ENCODE measurements around the gene LPAR3. TPM values are rescaled to one million over a fixed set of nuclear protein-coding genes. Genes with fewer than 3 reads are reported as not detected.

Gene LPAR3
- total RNA-seq, 1 donor from 2014 or later: 16.2 TPM

DNA sequence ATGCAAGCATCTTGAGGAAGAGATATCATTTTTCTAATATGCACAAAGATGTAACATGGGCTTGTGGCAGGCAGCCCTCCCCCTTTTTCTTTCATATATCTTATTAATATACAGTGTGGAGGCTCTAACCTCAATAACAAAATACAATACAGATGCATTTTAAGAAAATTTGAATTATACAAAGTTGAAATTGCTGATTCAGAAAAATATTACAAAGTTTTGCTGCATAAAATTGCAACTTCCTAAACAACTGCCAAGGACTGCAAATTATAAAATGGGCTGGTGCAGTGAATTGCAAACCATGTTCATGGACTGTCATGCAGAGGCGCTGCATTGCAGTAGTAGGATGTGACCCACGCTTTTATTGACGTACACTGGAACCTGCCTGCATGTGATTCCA is 84.0 kb downstream of the LPAR3 start:
- Histone ChIP-seq H3K4me1 (no peaks in the 10 kb centered on the region), H3K27me3 (ENCODE audit: low read depth) (no peaks in the 10 kb centered on the region), H3K36me3 (no peaks in the 10 kb centered on the region), H3K4me3 (no peak overlapping the region), H3K27ac (replicated peaks) (no peak overlapping the region), H3K9me3 (replicated peaks) (no peaks in the 10 kb centered on the region)
- no peak for DNase-seq
- TF ChIP-seq, protein P1, sequence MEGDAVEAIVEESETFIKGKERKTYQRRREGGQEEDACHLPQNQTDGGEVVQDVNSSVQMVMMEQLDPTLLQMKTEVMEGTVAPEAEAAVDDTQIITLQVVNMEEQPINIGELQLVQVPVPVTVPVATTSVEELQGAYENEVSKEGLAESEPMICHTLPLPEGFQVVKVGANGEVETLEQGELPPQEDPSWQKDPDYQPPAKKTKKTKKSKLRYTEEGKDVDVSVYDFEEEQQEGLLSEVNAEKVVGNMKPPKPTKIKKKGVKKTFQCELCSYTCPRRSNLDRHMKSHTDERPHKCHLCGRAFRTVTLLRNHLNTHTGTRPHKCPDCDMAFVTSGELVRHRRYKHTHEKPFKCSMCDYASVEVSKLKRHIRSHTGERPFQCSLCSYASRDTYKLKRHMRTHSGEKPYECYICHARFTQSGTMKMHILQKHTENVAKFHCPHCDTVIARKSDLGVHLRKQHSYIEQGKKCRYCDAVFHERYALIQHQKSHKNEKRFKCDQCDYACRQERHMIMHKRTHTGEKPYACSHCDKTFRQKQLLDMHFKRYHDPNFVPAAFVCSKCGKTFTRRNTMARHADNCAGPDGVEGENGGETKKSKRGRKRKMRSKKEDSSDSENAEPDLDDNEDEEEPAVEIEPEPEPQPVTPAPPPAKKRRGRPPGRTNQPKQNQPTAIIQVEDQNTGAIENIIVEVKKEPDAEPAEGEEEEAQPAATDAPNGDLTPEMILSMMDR (IDR thresholded peaks at IDR 0.05; ENCODE audit: borderline replicate concordance): no peak
- intact Hi-C loops (cut with micrococcal nuclease): no loop called here

DNA sequence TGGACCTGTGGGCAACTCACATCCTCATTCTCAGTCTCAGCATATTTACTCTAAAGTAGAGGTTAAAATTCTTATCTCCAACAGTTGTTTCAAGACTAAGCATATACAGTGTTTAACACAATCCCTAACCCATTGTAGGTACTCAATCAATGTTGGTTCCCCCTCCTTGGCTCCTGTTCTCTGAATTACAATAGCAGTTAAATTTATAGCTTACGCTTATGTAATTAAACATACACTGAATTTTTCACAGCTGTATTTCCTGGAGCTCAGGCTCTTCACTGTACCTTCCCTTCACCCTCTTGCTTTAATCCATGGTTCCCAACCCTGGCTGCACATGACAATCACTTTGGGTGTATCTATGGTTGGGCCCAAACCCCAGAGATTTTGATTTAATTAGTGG is 89.4 kb downstream of the LPAR3 start:
- Histone ChIP-seq H3K9me3 (replicated peaks) (no peaks in the 10 kb centered on the region), H3K27me3 (ENCODE audit: low read depth) (no peaks in the 10 kb centered on the region), H3K27ac (replicated peaks) (no peak overlapping the region), H3K4me3 (no peak overlapping the region), H3K36me3 (no peaks in the 10 kb centered on the region), H3K4me1 (no peaks in the 10 kb centered on the region)
- DNase-seq: no peak
- TF ChIP-seq, protein P1 (IDR thresholded peaks at IDR 0.05; ENCODE audit: borderline replicate concordance): no peak
- intact Hi-C loops (cut with micrococcal nuclease): no loop called here

DNA sequence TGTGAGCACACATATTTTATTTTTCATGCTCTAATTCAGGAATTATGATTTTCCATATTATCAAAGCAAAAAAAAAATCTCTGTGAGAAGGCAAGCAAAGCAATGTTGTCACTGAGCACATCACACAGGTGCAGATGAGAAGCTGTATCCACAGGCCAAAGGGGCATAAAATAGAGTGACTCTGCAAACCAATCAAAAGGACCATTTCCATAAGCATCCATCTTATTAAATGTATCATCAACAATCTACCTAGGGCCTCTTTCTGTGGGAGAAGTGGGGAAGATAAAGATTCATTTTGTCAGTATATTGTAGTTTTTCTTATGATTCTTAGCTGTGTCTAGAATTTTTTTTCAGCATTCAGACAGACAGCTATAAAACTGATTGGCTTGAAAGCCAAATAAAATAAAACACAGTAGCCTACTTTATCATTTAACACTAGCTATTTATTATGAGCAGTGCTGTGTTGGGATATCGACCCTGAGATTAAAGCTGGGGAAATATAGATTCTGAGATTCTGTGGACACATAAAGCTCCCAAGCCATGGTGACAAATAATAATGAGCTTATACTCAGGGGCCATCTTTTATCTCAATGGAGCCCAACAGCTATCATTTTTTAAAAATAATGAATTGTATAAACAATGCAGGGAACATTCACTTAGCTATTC is 90.3 kb downstream of the LPAR3 start:
- Histone ChIP-seq H3K27ac (replicated peaks) (no peak overlapping the region), H3K4me1 (peaks cover 5% of the 10 kb centered on the region), H3K36me3 (no peaks in the 10 kb centered on the region), H3K9me3 (replicated peaks) (no peaks in the 10 kb centered on the region), H3K27me3 (ENCODE audit: low read depth) (no peaks in the 10 kb centered on the region), H3K4me3 (no peak overlapping the region)
- intact Hi-C loops (cut with micrococcal nuclease): no loop called here
- TF ChIP-seq, protein P1 (IDR thresholded peaks at IDR 0.05; ENCODE audit: borderline replicate concordance): no peak
- no peak for DNase-seq

DNA sequence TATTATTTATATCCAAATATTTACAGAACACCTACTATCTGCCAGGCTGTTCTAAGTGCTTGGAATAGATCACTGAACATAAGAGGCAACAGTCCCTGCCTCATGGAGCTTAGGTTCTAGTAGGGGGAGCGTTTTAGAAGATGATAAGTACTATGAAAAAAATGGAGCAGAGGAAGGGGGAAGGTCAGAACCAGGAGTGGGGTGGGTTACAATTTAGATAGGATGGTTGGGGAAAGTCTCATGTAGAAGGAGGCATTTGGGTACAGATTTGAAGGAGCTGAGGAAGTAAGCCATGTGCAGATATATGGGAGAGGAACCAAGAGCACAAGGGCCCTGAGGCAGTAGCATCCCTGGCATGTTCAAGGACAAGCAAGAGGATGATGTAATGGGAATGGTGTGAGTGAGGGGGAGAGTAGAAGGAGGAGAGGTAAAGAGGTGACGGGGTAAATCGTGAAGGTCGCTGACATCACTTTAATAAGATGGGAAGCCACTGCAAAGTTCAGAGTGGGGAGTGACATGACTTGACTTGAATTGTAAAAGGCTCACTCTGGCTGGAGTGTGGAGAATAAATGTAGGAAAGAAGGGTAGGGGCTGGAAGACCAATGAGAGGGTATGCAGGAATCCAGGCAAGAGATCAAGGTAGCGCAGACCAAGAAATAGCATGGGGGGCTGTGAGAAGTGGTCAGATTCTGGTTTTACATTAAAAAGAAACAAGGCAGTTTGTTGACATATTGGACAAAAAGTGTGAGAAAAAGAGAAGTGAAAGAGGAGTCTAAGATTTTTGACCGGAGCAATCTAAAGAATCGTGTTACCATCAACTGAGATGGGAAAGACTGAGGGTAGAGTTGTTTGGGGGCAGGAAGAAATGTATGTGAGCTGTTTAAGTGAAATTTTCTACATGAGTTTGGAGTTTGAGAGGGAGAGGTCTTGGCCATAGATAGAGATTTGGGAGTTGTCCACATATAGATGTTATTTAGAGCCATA is 92.6 kb downstream of the LPAR3 start:
- H3K27me3 ChIP-seq (ENCODE audit: low read depth): no peaks in the 10 kb centered on the region
- intact Hi-C loops (cut with micrococcal nuclease): no loop called here
- H3K36me3 ChIP-seq: no peaks in the 10 kb centered on the region
- peaks cover 10% of the 10 kb centered on the region for H3K4me1 ChIP-seq
- DNase-seq: no peak
- no peaks in the 10 kb centered on the region for H3K9me3 ChIP-seq (replicated peaks)
- H3K4me3 ChIP-seq: no peak overlapping the region
- H3K27ac ChIP-seq (replicated peaks): no peak overlapping the region
- TF ChIP-seq, protein P1 (IDR thresholded peaks at IDR 0.05; ENCODE audit: borderline replicate concordance): no peak

DNA sequence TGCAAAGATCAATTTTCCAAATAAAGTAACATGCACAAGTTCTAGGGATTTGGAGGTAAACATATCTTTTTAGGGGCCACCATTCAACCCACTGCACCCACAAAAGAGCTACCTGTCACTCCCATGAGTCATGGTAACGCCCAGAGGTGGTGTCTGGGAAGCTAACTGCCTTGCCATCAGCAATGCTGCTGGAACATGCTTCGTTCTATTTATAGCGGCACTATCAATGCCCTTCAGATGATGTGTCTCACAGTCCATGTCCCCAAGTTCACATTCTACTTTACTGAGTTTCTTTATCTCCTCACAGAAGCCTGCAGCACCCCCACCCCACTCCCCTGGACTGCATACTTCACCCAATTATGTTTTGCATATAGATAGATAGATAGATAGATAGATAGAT is 95.4 kb downstream of the LPAR3 start:
- Histone ChIP-seq H3K27me3 (ENCODE audit: low read depth) (no peaks in the 10 kb centered on the region), H3K27ac (replicated peaks) (peak overlapping the region; percentile 53), H3K4me3 (peak overlapping the region; percentile 45), H3K36me3 (peaks cover 2% of the 10 kb centered on the region), H3K9me3 (replicated peaks) (peaks cover 7% of the 10 kb centered on the region), H3K4me1 (peaks cover 10% of the 10 kb centered on the region)
- no peak for DNase-seq
- intact Hi-C loops (cut with micrococcal nuclease): no loop called here
- TF ChIP-seq, protein P1 (IDR thresholded peaks at IDR 0.05; ENCODE audit: borderline replicate concordance): no peak

All from left ventricle myocardium inferior (tissue), 1 donor.